Brain microvascular endothelial cell (primary cell): ENCODE measurements around the gene CRACR2A.

ENCODE experiments used
- DNase-seq: peaks from one replicate; pipeline ENCODE4 v3.0.0-alpha.2; 2020
- H3K27ac ChIP-seq: fragments of 250-450 bp; sonication (Bioruptor Pico); 2 replicates; pipeline ENCODE4 v1.5.1; 2020; ENCODE audit warnings: mild to moderate bottlenecking, moderate library complexity
- H3K27me3 ChIP-seq: fragments of 250-450 bp; sonication (Bioruptor Pico); replicated peaks from 2 replicates; pipeline ENCODE4 v1.5.1; 2020; ENCODE audit warnings: mild to moderate bottlenecking
- H3K36me3 ChIP-seq: fragments of 250-450 bp; sonication (Bioruptor Pico); replicated peaks from 2 replicates; pipeline ENCODE4 v1.5.1; 2020; ENCODE audit warnings: mild to moderate bottlenecking
- H3K4me3 ChIP-seq: 2 replicates; pipeline ENCODE4 v1.5.1; 2011; ENCODE audit warnings: low read depth, mild to moderate bottlenecking, control low read depth, low read length, moderate library complexity
- in situ Hi-C: cut with HindIII; loops from 2 replicates; pipeline ENCODE4 v1.10.0; 2017; ENCODE audit warnings: low sequenced_read_pairs, low pct_ligation_motif_present
- TF ChIP-seq, protein P1 (sequence below): IDR thresholded peaks from 2 replicates; pipeline ENCODE4 v1.5.1; 2011; ENCODE audit warnings: low read depth, mild to moderate bottlenecking, moderate library complexity, low read length, control low read depth, inconsistent platforms; ENCODE audit errors: missing control alignments

Gene CRACR2A

DNA sequence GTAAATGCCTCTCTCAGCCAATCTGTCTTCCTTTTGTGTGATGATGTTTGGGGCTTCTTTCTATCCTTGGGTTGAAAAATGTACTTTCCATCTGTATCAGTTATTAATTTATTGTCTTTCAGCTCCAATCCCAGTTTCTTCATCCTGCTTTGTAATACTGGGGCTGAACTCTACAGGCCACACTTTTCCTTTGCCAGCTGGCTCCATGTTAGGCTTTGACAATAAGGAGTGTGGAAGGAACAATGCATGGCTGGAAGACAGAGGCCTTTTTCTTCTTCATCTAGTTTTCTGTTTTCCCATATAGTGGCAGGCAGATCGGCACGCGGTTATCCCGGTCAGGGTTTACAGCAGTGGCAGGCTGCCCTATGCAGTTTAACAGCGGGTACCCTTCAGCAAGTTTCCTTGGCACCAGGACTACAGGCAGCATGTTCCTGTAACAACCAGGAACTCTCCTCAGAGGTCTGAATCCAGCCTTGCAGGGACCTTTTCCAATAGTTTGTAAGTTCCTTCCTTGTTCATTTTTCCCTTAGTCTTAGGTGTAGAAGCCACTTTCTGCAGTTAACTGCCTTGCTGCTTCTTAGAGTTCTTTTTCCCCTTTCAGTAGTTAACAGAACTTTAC is 38.5 kb upstream of the CRACR2A start:
- Histone ChIP-seq H3K27ac (no peak overlapping the region), H3K4me3 (no peak overlapping the region), H3K27me3 (no peaks in the 10 kb centered on the region), H3K36me3 (no peaks in the 10 kb centered on the region)
- in situ Hi-C loops = no loop called here
- no peak for DNase-seq
- TF ChIP-seq, protein P1, sequence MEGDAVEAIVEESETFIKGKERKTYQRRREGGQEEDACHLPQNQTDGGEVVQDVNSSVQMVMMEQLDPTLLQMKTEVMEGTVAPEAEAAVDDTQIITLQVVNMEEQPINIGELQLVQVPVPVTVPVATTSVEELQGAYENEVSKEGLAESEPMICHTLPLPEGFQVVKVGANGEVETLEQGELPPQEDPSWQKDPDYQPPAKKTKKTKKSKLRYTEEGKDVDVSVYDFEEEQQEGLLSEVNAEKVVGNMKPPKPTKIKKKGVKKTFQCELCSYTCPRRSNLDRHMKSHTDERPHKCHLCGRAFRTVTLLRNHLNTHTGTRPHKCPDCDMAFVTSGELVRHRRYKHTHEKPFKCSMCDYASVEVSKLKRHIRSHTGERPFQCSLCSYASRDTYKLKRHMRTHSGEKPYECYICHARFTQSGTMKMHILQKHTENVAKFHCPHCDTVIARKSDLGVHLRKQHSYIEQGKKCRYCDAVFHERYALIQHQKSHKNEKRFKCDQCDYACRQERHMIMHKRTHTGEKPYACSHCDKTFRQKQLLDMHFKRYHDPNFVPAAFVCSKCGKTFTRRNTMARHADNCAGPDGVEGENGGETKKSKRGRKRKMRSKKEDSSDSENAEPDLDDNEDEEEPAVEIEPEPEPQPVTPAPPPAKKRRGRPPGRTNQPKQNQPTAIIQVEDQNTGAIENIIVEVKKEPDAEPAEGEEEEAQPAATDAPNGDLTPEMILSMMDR = no peak

DNA sequence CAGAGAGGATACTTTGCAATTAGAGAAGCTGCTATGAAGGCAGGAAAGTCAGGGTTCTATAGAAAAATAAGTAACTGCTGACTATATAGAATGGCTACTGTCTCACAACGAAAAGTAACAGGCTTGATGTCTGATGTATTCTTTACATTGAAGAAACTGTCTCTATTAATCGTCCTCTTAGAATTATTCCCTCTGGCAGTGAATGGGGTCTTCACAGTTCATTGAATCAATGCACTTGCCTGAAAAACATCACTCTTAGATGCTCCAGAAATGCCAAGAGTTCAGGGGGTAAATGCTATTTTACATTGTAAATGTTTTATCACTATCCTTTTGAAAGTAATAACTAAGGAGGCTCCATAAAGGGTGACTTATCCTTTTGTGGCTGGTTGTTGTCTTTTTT is 37.7 kb upstream of the CRACR2A start:
- no peaks in the 10 kb centered on the region for H3K36me3 ChIP-seq
- DNase-seq = no peak
- in situ Hi-C loops = no loop called here
- H3K4me3 ChIP-seq = no peak overlapping the region
- H3K27me3 ChIP-seq = no peaks in the 10 kb centered on the region
- TF ChIP-seq, protein P1 = no peak
- no peak overlapping the region for H3K27ac ChIP-seq

GRCh38 chr12:3789838-3790237 is 36.9 kb upstream of the CRACR2A start:
- no peaks in the 10 kb centered on the region for H3K27me3 ChIP-seq
- in situ Hi-C loops = no loop called here
- H3K4me3 ChIP-seq = no peak overlapping the region
- DNase-seq = no peak
- TF ChIP-seq, protein P1 = no peak
- H3K27ac ChIP-seq = no peak overlapping the region
- no peaks in the 10 kb centered on the region for H3K36me3 ChIP-seq

- Histone ChIP-seq H3K4me3 (no peak overlapping the region), H3K27ac (no peak overlapping the region), H3K27me3 (no peaks in the 10 kb centered on the region), H3K36me3 (no peaks in the 10 kb centered on the region)
- TF ChIP-seq, protein P1 = peak; percentile 84
- peak; percentile 44 for DNase-seq
- in situ Hi-C loops = no loop called here
Measured at GRCh38 chr12:3777206-3777809, 24.4 kb upstream of the CRACR2A start.

- DNase-seq = no peak
- TF ChIP-seq, protein P1 = no peak
- in situ Hi-C loops = no loop called here
- Histone ChIP-seq H3K27me3 (no peaks in the 10 kb centered on the region), H3K36me3 (no peaks in the 10 kb centered on the region), H3K4me3 (no peak overlapping the region), H3K27ac (no peak overlapping the region)
Measured at GRCh38 chr12:3775385-3776035, 22.6 kb upstream of the CRACR2A start.
